22Rv1 (cell line): ENCODE measurements around the gene FAM117B.
"Not testable (repeated sequence)": the region's sequence is repeated elsewhere in the genome, so short reads cannot be mapped to it uniquely, and the experiment has no call there.

ENCODE experiments used
- H3K27ac ChIP-seq: fragments of 450-650 bp; 2 replicates; pipeline ENCODE4 v1.5.1; 2017
- CTCF ChIP-seq: fragments of 450-650 bp; IDR thresholded peaks from 2 replicates; pipeline ENCODE4 v1.5.1; 2017; ENCODE audit warnings: mild to moderate bottlenecking
- ZFX ChIP-seq: fragments of 450-650 bp; IDR thresholded peaks from 2 replicates; pipeline ENCODE4 v1.6.1; 2017; ENCODE audit warnings: antibody characterized with exemption, borderline replicate concordance

FAM117B gene

GRCh38 chr2:202790676-202791075, 155.9 kb downstream of the FAM117B start:
- no peak for TF ChIP-seq CTCF
- TF ChIP-seq ZFX: no peak
- no peak overlapping the region for H3K27ac ChIP-seq

GRCh38 chr2:202797944-202798343, 163.2 kb downstream of the FAM117B start:
- H3K27ac ChIP-seq: no peak overlapping the region
- TF ChIP-seq ZFX: no peak
- no peak for TF ChIP-seq CTCF

GRCh38 chr2:202805911-202806310, 171.1 kb downstream of the FAM117B start:
- not testable (repeated sequence) for H3K27ac ChIP-seq

- H3K27ac ChIP-seq: not testable (repeated sequence)
These were observed 172.8 kb downstream of the FAM117B start for GRCh38 chr2:202807431-202808138.

GRCh38 chr2:202808754-202809153, 174.0 kb downstream of the FAM117B start:
- TF ChIP-seq CTCF (no peak), ZFX (no peak)
- H3K27ac ChIP-seq: no peak overlapping the region

- H3K27ac ChIP-seq: no peak overlapping the region
- TF ChIP-seq ZFX (no peak), CTCF (no peak)
These were observed 178.6 kb downstream of the FAM117B start for GRCh38 chr2:202813387-202813786.

- H3K27ac ChIP-seq: no peak overlapping the region
- TF ChIP-seq CTCF (no peak), ZFX (no peak)
These were observed 179.5 kb downstream of the FAM117B start for GRCh38 chr2:202814226-202814625.

- TF ChIP-seq CTCF: no peak
- no peak overlapping the region for H3K27ac ChIP-seq
These were observed 181.0 kb downstream of the FAM117B start for GRCh38 chr2:202815548-202816360.
